22Rv1 (cell line): ENCODE results near the gene MMP19.

Experiments
- CTCF ChIP-seq: fragments of 450-650 bp; IDR thresholded peaks from 2 replicates; pipeline ENCODE4 v1.5.1; 2017; ENCODE audit warnings: mild to moderate bottlenecking
- ZFX ChIP-seq: fragments of 450-650 bp; IDR thresholded peaks from 2 replicates; pipeline ENCODE4 v1.6.1; 2017; ENCODE audit warnings: antibody characterized with exemption, borderline replicate concordance

GRCh38 chr12:55885113-55885512 lies 42.4 kb upstream of the MMP19 start:
- no peak for TF ChIP-seq CTCF
- no peak for TF ChIP-seq ZFX
